Cortex of kidney (tissue), 1 donor: Measurements from ENCODE around the gene SNX24.

ENCODE experiments used
- DNase-seq: peaks from one replicate; lab custom pipeline; 2025; lab: John Stamatoyannopoulos, UW

SNX24 gene

GRCh38 chr5:122921826-122922225 lies 76.4 kb downstream of the SNX24 start:
- DNase-seq: no peak

- DNase-seq: no peak
These were observed 78.8 kb downstream of the SNX24 start for GRCh38 chr5:122924203-122924602.

DNA sequence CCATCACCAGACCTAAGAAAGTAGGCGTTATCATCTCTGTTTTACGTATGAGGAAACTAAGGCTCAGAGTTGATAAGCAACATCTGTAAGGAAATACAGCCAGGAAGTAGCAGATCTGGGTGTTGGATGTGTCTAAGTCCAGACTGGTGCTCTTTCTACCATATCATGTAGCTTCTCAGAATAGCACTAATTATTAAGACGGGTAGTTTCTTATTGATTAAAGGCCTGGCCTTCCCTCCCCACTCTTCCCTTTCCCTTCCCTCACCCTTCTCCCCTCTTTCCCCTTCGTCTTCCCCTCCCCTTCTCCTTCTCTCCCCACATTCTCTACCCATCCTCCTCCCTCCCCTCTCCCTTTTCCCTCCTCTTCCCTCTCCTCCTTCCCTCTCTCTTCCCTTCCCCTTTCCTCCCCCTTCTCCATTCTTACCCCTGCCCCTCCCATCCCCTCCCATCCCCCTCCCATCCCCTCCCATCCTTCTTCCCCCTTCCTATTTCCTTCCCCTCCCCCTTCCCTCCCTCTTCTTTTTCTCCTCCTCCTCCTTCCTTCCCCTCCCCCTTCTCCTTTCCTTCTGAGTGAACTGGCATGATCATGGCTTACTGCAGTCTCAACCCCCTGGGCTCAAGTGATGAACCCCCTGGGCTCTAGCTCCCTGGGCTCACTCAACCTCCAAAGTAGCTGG lies 79.4 kb downstream of the SNX24 start:
- DNase-seq: no peak

GRCh38 chr5:122929001-122929400 lies 83.6 kb downstream of the SNX24 start:
- no peak for DNase-seq

DNA sequence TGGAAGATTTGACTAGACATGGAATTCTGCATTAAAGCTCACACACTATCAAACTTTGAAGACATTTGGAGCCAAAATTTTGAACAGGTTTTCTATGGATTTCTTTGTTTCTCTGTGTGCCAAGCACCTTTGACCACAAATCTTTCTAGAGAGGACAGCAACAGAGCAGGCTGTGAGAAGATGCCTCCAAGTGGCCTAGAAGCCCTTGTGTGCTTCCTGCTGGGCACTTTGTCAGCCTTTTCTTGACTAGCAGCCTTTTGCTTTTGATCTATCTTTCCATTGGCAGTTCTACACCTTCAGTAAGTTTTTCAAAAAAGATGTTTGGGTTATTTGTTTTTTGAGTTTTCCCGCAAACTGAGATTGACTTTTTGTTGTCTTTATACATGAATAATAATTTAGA lies 84.6 kb downstream of the SNX24 start:
- no peak for DNase-seq

GRCh38 chr5:122933956-122934355 lies 88.5 kb downstream of the SNX24 start:
- DNase-seq: no peak

GRCh38 chr5:122936088-122936487 lies 90.7 kb downstream of the SNX24 start:
- DNase-seq: no peak

DNA sequence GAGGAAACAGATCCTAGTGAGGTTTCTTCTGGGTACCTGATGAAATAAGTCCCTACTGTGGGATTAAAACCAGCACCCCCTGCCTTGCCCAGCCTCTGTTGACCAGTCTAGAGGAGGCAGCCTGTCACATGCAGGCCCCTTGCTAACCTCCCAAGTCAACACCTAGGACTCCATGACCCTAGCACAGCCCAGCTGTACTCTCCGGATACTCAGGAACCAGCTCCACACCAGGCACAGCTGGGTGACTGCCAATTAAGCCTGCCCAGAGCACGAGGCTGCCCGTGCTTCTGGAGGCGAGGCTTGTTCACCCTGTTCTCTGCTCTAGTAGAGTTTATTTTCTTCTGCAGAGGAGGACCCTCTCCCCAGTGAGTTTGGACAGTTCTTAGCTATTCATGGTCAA lies 92.5 kb downstream of the SNX24 start:
- no peak for DNase-seq

DNA sequence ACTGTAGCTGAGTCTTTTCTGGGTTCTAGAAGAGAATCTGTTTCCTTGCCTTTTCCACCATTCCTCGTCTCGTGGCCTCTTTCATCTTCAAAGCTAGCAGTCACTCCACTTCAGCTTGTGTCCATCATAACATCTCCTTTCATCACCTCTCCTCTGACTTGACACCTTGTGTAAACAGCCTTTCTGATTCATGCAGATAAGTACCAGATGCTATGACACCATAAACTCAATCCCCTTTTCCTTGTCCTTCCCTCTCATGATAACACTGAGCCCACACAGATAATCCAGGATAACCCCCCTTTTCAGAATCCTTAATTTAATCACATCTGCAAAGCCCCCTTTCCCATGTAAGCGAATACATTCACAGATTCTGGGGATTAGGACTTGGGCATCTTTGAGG lies 95.5 kb downstream of the SNX24 start:
- DNase-seq: no peak

DNA sequence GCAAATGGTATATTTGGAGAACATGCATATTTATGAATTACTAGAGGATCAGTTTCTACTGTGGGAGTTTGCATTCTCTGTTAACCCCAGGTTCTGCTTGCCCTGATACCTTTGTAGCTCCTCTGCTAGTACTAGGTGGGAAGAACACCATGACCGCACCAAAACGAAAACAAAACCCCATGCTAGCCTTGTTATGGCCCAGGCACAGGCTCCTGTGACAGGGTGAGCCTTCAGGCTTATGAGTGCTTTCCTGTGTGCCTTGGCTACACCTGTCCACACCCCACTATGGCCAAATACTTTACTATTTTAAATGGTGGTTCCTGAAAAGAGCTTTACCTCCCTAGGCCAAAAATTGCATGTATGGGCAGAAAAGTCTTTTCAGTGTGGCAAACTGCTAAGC lies 96.3 kb downstream of the SNX24 start:
- DNase-seq: no peak

- DNase-seq: no peak
These were observed 96.9 kb downstream of the SNX24 start for GRCh38 chr5:122942164-122942914.

DNA sequence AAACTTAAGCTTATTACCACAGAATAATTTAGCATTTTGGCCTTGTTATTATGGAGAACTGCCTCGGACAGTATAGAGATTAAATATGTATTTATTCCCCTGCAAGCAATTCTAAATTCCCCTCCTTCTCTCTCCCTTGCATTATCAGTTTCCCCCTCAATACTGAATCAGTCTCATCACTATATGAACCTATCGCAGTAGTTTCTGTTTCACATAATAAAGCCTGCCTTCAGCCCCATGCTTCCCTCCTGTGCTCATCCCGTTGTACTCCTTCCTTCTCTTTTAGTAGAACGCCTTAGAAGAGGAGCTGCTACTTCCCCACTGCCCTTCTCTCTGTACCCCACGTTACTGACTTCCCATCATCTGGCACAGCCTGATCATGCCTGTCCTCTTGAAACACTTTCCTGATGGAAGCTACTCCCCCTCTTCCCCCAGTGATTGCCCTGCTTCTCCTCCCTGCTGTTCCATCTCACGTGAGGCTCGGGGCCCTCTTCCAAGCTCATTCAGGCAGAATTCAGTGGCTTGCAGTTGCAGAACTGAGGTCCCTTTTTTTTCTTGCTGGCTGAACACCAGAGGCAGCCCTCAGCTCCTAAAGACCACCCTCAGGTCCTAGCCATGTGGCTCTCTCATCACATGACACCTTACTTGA lies 97.8 kb downstream of the SNX24 start:
- no peak for DNase-seq

- no peak for DNase-seq
These were observed 98.6 kb downstream of the SNX24 start for GRCh38 chr5:122944051-122944450.

DNA sequence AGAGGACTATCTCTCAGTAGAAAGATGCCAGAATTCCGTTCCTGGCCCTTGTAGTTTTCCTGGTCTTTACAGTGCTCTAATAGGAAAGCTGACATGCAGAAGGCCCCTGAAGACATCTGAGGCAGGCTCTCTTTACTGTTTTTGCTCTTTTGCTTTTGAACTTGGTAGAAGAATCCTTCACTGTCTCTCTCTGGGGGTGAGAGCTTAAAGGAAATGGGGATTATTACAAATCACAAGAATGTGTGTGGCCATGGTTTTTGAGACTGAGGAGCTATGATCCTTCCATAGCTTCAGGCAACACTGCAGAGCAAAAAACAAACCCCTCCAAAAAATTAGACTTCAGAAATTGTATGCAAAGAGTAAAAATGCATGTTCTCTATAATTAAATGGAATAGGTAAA lies 102.0 kb downstream of the SNX24 start:
- no peak for DNase-seq

DNA sequence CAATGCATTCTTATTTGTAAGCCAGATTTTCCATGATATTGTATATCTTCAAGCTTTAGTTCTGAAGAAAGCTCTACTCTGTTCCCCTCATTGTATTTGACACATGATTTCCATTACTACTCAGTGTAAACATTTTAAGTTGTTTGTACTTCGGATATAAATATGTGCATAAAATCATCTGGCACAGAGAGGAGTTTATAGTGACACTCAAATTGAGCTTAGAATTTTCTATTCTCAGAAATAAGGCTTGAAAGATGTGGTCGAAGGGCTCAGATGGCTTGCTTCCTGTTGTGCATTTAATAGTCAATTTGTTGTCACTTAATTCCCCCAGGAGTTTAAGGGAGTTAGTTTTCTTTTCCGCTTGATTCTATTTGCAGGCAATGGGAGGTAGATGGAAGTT lies 102.4 kb downstream of the SNX24 start:
- DNase-seq: no peak

- no peak for DNase-seq
These were observed 102.9 kb downstream of the SNX24 start for GRCh38 chr5:122948319-122948718.

DNA sequence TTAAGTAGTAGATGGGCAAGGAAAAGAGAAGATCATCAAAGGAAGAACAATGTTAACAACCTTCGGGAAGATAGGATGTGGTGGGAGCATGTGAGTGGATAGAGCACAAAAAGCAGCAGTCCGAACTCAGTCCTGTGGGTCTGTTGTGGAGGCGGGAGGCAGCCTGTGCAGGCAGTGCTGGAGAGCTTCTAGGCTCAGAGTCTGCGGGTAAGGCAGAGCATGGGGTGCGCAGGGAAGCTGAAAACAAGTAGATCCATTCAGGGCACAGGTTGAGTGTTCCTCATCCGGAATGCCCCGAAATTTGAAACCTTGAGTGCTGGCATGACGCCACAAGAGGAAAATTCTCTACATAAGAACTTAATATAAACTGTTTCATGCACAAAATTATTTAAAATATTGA lies 106.2 kb downstream of the SNX24 start:
- no peak for DNase-seq

DNA sequence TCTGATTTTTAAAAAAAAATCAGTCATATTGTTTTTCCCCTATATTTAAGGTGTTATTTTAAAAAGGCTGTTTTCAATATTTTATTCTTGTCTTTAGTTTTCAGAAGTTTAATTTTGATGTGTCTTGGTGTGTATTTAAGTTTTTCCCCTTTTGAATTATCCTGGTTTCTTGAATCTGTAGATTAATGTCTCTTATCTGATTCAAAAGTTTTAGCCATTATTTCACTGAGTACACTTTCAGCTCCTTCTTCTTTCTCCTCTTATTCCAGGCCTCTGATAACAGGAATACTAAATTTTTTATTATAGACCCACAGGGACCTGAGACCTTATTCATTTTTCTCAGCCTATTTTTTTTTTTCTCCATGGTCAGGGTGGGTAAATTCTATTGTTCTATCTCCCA lies 109.3 kb downstream of the SNX24 start:
- no peak for DNase-seq

DNA sequence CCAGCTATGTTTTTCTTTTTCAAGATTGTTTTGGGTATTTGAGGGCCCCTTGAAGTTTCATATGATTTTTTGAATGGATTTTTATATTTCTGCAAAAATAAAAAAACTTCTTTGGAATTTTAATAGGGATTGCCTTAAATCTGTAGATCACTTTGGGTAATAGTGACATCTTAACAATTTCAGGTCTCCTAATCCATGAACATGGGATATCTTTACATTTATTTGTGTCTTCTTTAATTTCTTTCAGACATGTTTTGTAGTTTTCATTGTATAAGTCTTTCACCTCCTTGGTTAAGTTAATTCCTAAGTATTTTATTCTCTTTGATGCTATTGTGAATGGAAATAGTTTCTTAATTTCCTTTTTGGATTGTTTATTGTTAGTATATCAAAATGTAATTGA lies 112.0 kb downstream of the SNX24 start:
- DNase-seq: no peak

- DNase-seq: no peak
These were observed 114.5 kb downstream of the SNX24 start for GRCh38 chr5:122959740-122960445.

DNA sequence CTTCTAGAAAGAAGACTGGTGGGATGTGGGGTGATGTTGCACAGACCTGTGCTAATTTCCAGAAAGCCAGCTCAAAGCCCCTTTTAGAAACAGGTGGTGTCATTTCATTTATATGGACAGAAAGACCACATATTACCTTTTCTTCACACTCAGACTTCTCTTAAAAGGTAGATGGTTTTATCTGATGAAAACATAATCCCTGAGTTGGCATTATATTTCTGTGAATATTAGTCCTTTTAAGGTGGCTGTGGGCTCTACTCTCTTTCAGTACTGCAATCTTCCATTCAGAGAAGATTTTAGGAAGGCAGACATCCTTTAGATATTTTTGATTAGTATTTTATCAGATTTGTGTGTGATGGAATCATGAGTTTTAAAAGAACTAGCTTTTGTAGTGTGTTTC lies 117.9 kb downstream of the SNX24 start:
- DNase-seq: no peak

DNA sequence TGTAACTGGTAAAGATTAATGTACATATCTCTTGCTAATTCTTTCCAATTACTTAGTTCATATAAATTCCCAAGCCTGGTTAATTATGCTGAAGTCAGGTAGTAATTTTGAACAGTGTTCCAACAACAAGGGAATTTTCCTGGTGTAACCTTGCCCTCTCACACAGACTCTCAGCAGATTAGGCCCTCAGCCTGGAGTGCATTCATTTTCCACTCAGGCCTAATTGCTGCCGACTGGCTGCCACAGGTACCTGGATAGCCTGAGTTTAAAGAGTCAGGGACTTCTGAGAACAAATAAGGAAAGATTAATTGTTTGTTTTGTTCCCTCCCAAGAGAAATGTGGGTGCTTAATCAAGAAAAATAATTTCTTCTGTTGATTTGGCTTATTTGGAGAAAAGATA lies 119.7 kb downstream of the SNX24 start:
- no peak for DNase-seq

- no peak for DNase-seq
These were observed 121.7 kb downstream of the SNX24 start for GRCh38 chr5:122967085-122967484.
